Measurements from ENCODE around the gene CYB5R4. TPM values are rescaled to one million over a fixed set of nuclear protein-coding genes. Genes with fewer than 3 reads are reported as not detected.

The CYB5R4 gene
- total RNA-seq, 1 donor from 2014 or later = 8.6 TPM

GRCh38 chr6:84013354-84013753, 153.9 kb downstream of the CYB5R4 start:
- peaks cover 3% of the 10 kb centered on the region for H3K27me3 Mint-ChIP-seq (ENCODE audit: low read depth)
- TF ChIP-seq CTCF (IDR thresholded peaks at IDR 0.05; ENCODE audit: unreplicated experiment) = no peak
- no peak overlapping the region for H3K27ac Mint-ChIP-seq
- H3K9me3 Mint-ChIP-seq = no peaks in the 10 kb centered on the region
- no peak overlapping the region for H3K4me3 Mint-ChIP-seq
- no peaks in the 10 kb centered on the region for H3K36me3 Mint-ChIP-seq
- H3K4me1 Mint-ChIP-seq = peaks cover 3% of the 10 kb centered on the region
- DNase-seq (ENCODE audit: low spot score in 2 of 2, unreplicated experiment in 2 of 2) = no peak

- Mint-ChIP-seq H3K27ac (peak overlapping the region; percentile 60), H3K36me3 (no peaks in the 10 kb centered on the region), H3K4me1 (peaks cover 3% of the 10 kb centered on the region), H3K9me3 (no peaks in the 10 kb centered on the region), H3K4me3 (no peak overlapping the region), H3K27me3 (ENCODE audit: low read depth) (peaks cover 3% of the 10 kb centered on the region)
- no peak for TF ChIP-seq CTCF (IDR thresholded peaks at IDR 0.05; ENCODE audit: unreplicated experiment)
- DNase-seq (ENCODE audit: low spot score in 2 of 2, unreplicated experiment in 2 of 2) = no peak
Measured at GRCh38 chr6:84013931-84014330, 154.4 kb downstream of the CYB5R4 start.

GRCh38 chr6:84016029-84016428, 156.5 kb downstream of the CYB5R4 start:
- no peak overlapping the region for H3K27ac Mint-ChIP-seq
- H3K27me3 Mint-ChIP-seq (ENCODE audit: low read depth) = no peaks in the 10 kb centered on the region
- peaks cover 3% of the 10 kb centered on the region for H3K4me1 Mint-ChIP-seq
- H3K4me3 Mint-ChIP-seq = no peak overlapping the region
- DNase-seq (ENCODE audit: low spot score in 2 of 2, unreplicated experiment in 2 of 2) = no peak
- no peaks in the 10 kb centered on the region for H3K9me3 Mint-ChIP-seq
- H3K36me3 Mint-ChIP-seq = no peaks in the 10 kb centered on the region
- TF ChIP-seq CTCF (IDR thresholded peaks at IDR 0.05; ENCODE audit: unreplicated experiment) = no peak

Other genes starting within 250 kb of the CYB5R4 start
- gene SNAP91, start 150.6 kb upstream of the CYB5R4 start, total RNA-seq = 0.40 to 1.3 TPM (median 0.88 TPM) in 3 replicates
- gene RIPPLY2, start 6.3 kb upstream of the CYB5R4 start, total RNA-seq = not detected in 3 replicates
- gene MRAP2, start 174.1 kb downstream of the CYB5R4 start, total RNA-seq = 2.0 to 2.7 TPM (median 2.1 TPM) in 3 replicates

Data from mesothelial cell of epicardium (in vitro differentiated cells).